GM10266 (cell line): ENCODE results near the gene EFCAB11.

Experiments
- DNase-seq: peaks from one replicate; pipeline ENCODE4 v3.0.0; 2012; ENCODE audit errors: extremely low spot score
- CTCF ChIP-seq: IDR thresholded peaks from 2 replicates; pipeline ENCODE4 v1.5.1; 2012; ENCODE audit warnings: mild to moderate bottlenecking, low read depth; ENCODE audit not compliant: control insufficient read depth, insufficient read depth; ENCODE audit errors: missing control alignments

EFCAB11 gene

GRCh38 chr14:89841851-89842250 lies 112.7 kb downstream of the EFCAB11 start:
- TF ChIP-seq CTCF, result no peak
- DNase-seq, result no peak

- no peak for DNase-seq
- TF ChIP-seq CTCF, result no peak
Observed at GRCh38 chr14:89836830-89837469, 117.6 kb downstream of the EFCAB11 start.

- no peak for DNase-seq
- TF ChIP-seq CTCF, result no peak
Observed at GRCh38 chr14:89833661-89834060, 120.9 kb downstream of the EFCAB11 start.

GRCh38 chr14:89833120-89833532 lies 121.4 kb downstream of the EFCAB11 start:
- no peak for TF ChIP-seq CTCF
- DNase-seq, result no peak

- no peak for TF ChIP-seq CTCF
- DNase-seq, result no peak
Observed at GRCh38 chr14:89828471-89829165, 125.9 kb downstream of the EFCAB11 start.

- TF ChIP-seq CTCF, result no peak
- DNase-seq, result no peak
Observed at GRCh38 chr14:89827265-89827664, 127.3 kb downstream of the EFCAB11 start.

- DNase-seq, result no peak
- TF ChIP-seq CTCF, result no peak
Observed at GRCh38 chr14:89826596-89826995, 127.9 kb downstream of the EFCAB11 start.
